Fibroblast of lung (primary cell): Measurements from ENCODE around the gene KCNT2.

Experiments
- EZH2 ChIP-seq: IDR thresholded peaks from 2 replicates; pipeline ENCODE4 v1.5.1; 2012; ENCODE audit warnings: low read length, control low read depth, mild to moderate bottlenecking; ENCODE audit errors: missing control alignments
- TF ChIP-seq, protein P1 (sequence below), 2 donors: IDR thresholded peaks in 1 of 2; conservative IDR thresholded peaks in 1 of 2; 1 replicate in 1 of 2; 2 replicates in 1 of 2; pipeline ENCODE4 v1.5.1; 2011 to 2012; ENCODE audit warnings: low read length in 2 of 2, control low read depth in 1 of 2, inconsistent platforms in 1 of 2, low read depth in 1 of 2, mild to moderate bottlenecking in 1 of 2

DNA sequence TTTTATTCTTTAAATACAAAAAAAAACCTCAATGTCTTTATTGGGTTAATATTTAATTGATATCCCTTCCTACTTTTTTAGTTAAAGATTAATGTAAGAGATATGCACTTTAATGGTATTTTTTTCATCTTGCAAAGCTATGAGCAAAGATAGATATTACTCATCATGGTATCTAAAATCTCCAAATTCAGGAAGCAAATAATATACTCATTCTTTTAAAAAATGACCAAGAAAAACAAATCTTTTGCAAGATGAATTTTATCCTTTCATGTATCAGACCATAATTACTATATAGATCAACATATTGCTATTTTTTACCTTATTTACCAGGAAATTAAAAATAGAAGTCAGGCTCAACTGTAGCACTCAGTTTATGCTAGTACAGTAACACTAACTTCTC, 330.4 kb downstream of the KCNT2 start:
- TF ChIP-seq, protein P1, sequence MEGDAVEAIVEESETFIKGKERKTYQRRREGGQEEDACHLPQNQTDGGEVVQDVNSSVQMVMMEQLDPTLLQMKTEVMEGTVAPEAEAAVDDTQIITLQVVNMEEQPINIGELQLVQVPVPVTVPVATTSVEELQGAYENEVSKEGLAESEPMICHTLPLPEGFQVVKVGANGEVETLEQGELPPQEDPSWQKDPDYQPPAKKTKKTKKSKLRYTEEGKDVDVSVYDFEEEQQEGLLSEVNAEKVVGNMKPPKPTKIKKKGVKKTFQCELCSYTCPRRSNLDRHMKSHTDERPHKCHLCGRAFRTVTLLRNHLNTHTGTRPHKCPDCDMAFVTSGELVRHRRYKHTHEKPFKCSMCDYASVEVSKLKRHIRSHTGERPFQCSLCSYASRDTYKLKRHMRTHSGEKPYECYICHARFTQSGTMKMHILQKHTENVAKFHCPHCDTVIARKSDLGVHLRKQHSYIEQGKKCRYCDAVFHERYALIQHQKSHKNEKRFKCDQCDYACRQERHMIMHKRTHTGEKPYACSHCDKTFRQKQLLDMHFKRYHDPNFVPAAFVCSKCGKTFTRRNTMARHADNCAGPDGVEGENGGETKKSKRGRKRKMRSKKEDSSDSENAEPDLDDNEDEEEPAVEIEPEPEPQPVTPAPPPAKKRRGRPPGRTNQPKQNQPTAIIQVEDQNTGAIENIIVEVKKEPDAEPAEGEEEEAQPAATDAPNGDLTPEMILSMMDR (conservative IDR thresholded peaks at IDR 0.05 in 1 of 2, IDR thresholded peaks at IDR 0.05 in 1 of 2; ENCODE audit: low read depth in 1 of 2, low read length in 2 of 2): no peak
- no peak for TF ChIP-seq EZH2
